Hepatocyte (in vitro differentiated cells): ENCODE results near the gene NCAPG. TPM values are rescaled to one million over a fixed set of nuclear protein-coding genes. Genes with fewer than 3 reads are reported as not detected.

Experiments used
- DNase-seq: peaks from one replicate; pipeline ENCODE4 v3.0.0-alpha.2; 2016; ENCODE audit warnings: low spot score
- H2AFZ ChIP-seq: fragments of 200-600 bp; sonication (generic); 2 replicates; pipeline ENCODE4 v1.6.0; 2016; ENCODE audit warnings: antibody characterized with exemption, mild to moderate bottlenecking
- H3K27ac ChIP-seq: fragments of 200-600 bp; sonication (generic); 2 replicates; pipeline ENCODE4 v1.5.1; 2016; ENCODE audit warnings: mild to moderate bottlenecking
- H3K27me3 ChIP-seq: fragments of 200-600 bp; sonication (generic); 2 replicates; pipeline ENCODE4 v1.6.1; 2016
- H3K36me3 ChIP-seq: fragments of 200-600 bp; sonication (generic); replicated peaks from 2 replicates; pipeline ENCODE4 v1.5.1; 2016; ENCODE audit warnings: low read depth; ENCODE audit not compliant: insufficient read depth
- H3K4me1 ChIP-seq: fragments of 200-600 bp; sonication (generic); 2 replicates; pipeline ENCODE4 v1.5.1; 2016; ENCODE audit warnings: mild to moderate bottlenecking, moderate library complexity; ENCODE audit not compliant: insufficient read depth
- H3K4me2 ChIP-seq: fragments of 200-600 bp; sonication (generic); 2 replicates; pipeline ENCODE4 v1.6.0; 2016
- H3K4me3 ChIP-seq: fragments of 200-600 bp; sonication (generic); 2 replicates; pipeline ENCODE4 v1.5.1; 2016; ENCODE audit warnings: mild to moderate bottlenecking
- H3K79me2 ChIP-seq: fragments of 200-600 bp; sonication (generic); 2 replicates; pipeline ENCODE4 v1.6.0; 2017; ENCODE audit warnings: mild to moderate bottlenecking
- H3K9me2 ChIP-seq: fragments of 200-600 bp; sonication (generic); replicated peaks from 2 replicates; pipeline ENCODE4 v1.6.0; 2017; ENCODE audit warnings: mild to moderate bottlenecking; ENCODE audit not compliant: insufficient read depth
- H3K9me3 ChIP-seq: fragments of 200-600 bp; sonication (generic); 2 replicates; pipeline ENCODE4 v1.5.1; 2016; ENCODE audit warnings: low read depth, mild to moderate bottlenecking
- H4K20me1 ChIP-seq: fragments of 200-600 bp; sonication (generic); 2 replicates; pipeline ENCODE4 v1.6.0; 2016; ENCODE audit warnings: mild to moderate bottlenecking; ENCODE audit not compliant: insufficient read depth, poor library complexity, severe bottlenecking
- EZH2 ChIP-seq: fragments of 200-600 bp; sonication (generic); IDR thresholded peaks from 2 replicates; pipeline ENCODE4 v1.6.1; 2016; ENCODE audit warnings: antibody characterized with exemption, mild to moderate bottlenecking, borderline replicate concordance
- EZH2phosphoT487 ChIP-seq: fragments of 200-600 bp; sonication (generic); IDR thresholded peaks from one replicate; pipeline ENCODE4 v1.6.1; 2018; ENCODE audit warnings: antibody characterized with exemption, mild to moderate bottlenecking, low read depth, moderate library complexity; ENCODE audit not compliant: unreplicated experiment, severe bottlenecking
- WGBS: methylation state at CpG from one replicate; pipeline ENCODE4 v1.1.6; 2016; ENCODE audit warnings: low lambda C conversion rate; ENCODE audit errors: missing lambda C conversion rate; 5-methylcytosine and 5-hydroxymethylcytosine counted together
- polyA plus RNA-seq: library from polyadenylated mRNA; unstranded; fragments of >200 nt; fragmentation: Nextera tagmentation; extraction: Ambion mirVana; gene quantifications from 2 replicates; pipeline ENCODE4 v1.2.1, GENCODE V29; 2016
- total RNA-seq: library from RNA; depleted of rRNA; stranded (reverse); fragments of >200 nt; gene quantifications from 2 replicates; pipeline ENCODE4 v1.2.3, GENCODE V29; 2014
- TF ChIP-seq, protein P1 (sequence below): fragments of 200-600 bp; sonication (generic); IDR thresholded peaks from 2 replicates; pipeline ENCODE4 v1.5.1; 2016; ENCODE audit warnings: antibody characterized with exemption, mild to moderate bottlenecking; ENCODE audit not compliant: poor library complexity

NCAPG gene
- total and polyA plus RNA-seq, 2 experiments from 2014 or later = 3.3 to 11.9 TPM

DNA sequence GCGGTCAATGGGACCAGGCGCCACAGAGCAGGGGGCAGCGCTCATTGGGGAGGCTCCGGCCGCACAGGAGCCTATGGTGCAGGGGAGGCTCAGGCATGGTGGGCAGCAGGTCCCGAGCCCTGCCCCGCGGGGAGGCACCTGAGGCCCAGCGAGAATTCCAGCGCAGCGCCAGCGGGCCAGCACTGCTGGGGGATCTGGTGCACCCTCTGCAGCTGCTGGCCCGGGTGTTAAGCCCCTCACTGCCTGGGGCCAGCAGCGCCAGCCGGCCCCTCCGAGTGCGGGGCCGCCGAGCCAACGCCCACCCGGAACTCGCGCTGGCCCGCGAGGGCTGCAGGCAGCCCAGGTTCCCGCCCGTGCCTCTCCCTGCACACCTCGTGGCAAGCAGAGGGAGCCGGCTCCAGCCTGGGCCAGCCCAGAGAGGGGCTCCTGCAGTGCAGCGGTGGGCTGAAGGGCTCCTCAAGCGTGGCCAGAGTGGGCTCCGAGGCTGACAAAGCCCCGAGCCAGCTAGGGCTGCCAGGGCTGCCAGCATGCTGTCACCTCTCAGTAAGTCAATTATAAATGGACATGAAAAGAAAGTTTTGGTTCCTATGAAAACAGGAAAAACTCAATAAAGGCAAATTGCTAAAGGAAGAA is 43.8 kb upstream of the NCAPG start:
- Histone ChIP-seq H3K79me2 (no peaks in the 10 kb centered on the region), H3K9me2 (no peaks in the 10 kb centered on the region), H3K36me3 (no peaks in the 10 kb centered on the region), H3K4me1 (no peaks in the 10 kb centered on the region), H3K27ac (no peak overlapping the region), H2AFZ (no peak overlapping the region), H3K9me3 (no peaks in the 10 kb centered on the region), H3K4me3 (no peak overlapping the region), H3K4me2 (no peak overlapping the region), H4K20me1 (no peaks in the 10 kb centered on the region), H3K27me3 (no peaks in the 10 kb centered on the region)
- 95% methylated on average over 33 of the region's 33 CpGs for WGBS
- no peak for DNase-seq
- no peak for TF ChIP-seq EZH2
- TF ChIP-seq, protein P1, sequence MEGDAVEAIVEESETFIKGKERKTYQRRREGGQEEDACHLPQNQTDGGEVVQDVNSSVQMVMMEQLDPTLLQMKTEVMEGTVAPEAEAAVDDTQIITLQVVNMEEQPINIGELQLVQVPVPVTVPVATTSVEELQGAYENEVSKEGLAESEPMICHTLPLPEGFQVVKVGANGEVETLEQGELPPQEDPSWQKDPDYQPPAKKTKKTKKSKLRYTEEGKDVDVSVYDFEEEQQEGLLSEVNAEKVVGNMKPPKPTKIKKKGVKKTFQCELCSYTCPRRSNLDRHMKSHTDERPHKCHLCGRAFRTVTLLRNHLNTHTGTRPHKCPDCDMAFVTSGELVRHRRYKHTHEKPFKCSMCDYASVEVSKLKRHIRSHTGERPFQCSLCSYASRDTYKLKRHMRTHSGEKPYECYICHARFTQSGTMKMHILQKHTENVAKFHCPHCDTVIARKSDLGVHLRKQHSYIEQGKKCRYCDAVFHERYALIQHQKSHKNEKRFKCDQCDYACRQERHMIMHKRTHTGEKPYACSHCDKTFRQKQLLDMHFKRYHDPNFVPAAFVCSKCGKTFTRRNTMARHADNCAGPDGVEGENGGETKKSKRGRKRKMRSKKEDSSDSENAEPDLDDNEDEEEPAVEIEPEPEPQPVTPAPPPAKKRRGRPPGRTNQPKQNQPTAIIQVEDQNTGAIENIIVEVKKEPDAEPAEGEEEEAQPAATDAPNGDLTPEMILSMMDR = no peak
- no peak for TF ChIP-seq EZH2phosphoT487

DNA sequence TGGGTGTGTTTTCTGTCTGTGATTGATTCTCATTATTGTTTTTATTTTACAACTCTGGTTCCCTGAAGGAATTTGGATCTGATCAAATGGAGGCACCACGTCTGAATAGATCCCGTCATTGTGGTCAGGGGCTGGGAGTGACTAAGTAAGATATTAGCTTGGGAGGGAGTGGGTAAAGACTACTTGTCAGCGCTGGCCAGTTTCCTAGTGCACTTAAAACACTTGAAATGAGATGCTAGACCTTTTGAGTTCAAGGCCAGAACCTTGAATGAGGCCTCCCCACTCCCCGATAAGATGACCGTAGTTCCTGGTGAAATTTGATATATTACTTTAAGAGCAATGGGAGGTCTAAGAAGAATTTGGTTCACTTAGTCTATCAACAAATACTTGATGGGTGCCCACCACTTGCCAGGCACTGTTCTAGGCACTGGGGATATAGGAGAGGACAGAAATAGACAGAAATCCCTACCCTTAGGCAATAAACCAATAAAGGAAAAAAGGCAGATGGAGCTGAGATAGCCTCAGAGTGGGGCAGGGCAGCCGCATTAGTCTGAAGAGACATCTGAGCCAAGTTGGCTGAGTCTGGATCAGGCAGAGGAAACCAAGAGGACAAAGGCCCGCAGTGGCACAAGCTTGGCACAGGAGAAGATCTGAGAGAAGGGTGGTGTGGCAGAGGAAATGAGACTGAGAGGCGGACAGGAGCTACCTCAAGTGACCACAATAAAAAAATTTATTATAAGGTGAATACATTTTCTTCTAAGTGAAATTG is 41.2 kb upstream of the NCAPG start:
- Histone ChIP-seq H3K9me2 (no peaks in the 10 kb centered on the region), H2AFZ (no peak overlapping the region), H3K4me2 (no peak overlapping the region), H3K9me3 (no peaks in the 10 kb centered on the region), H3K4me3 (no peak overlapping the region), H3K36me3 (no peaks in the 10 kb centered on the region), H3K27ac (no peak overlapping the region), H3K79me2 (no peaks in the 10 kb centered on the region), H3K4me1 (no peaks in the 10 kb centered on the region), H3K27me3 (no peaks in the 10 kb centered on the region), H4K20me1 (no peaks in the 10 kb centered on the region)
- TF ChIP-seq EZH2phosphoT487 (no peak), EZH2 (no peak)
- TF ChIP-seq, protein P1 = no peak
- no peak for DNase-seq
- WGBS = 65% methylated on average over 8 of the region's 8 CpGs

DNA sequence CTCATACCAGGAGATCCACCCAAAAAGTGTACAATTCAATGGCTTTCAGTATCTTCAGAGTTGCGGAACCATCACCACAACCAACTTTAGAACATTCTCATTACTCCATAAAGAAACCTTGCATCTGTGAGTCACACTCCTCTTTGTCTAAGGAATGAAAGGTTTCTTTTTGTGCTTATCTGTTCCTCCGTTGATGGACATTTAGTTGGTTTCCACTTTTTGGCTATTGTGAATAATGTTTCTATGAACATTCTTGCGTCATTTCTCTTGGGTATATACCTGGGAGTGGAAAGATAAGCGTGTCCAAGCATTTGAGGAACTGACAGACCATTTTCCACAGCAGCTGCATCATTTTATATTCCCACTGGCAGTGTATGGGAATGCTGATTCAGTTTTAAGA is 39.9 kb upstream of the NCAPG start:
- no peak for DNase-seq
- Histone ChIP-seq H4K20me1 (no peaks in the 10 kb centered on the region), H2AFZ (no peak overlapping the region), H3K4me3 (no peak overlapping the region), H3K4me1 (no peaks in the 10 kb centered on the region), H3K4me2 (no peak overlapping the region), H3K9me3 (no peaks in the 10 kb centered on the region), H3K36me3 (no peaks in the 10 kb centered on the region), H3K79me2 (no peaks in the 10 kb centered on the region), H3K27ac (no peak overlapping the region), H3K9me2 (no peaks in the 10 kb centered on the region), H3K27me3 (no peaks in the 10 kb centered on the region)
- TF ChIP-seq EZH2 = no peak
- no peak for TF ChIP-seq EZH2phosphoT487
- TF ChIP-seq, protein P1 = no peak
- 81% methylated on average over 4 of the region's 4 CpGs for WGBS
